Psoas muscle (tissue), 8 donors: ENCODE results near the gene ABCA1. TPM values are rescaled to one million over a fixed set of nuclear protein-coding genes. Genes with fewer than 3 reads are reported as not detected.
A peak's percentile ranks its signal among the peaks of the same experiment; 100 is the strongest.

ENCODE experiments used
- ATAC-seq, 4 donors: fragments of 200-7000 bp; cut with Tn5 transposase; one replicate each; pipeline ENCODE4 v1.9.1; 2020; ENCODE audit warnings: moderate library complexity in 3 of 4, mild to moderate bottlenecking in 2 of 4
- DNase-seq, 2 donors: peaks; one replicate each; pipeline ENCODE4 v3.0.0-alpha.2; 2020
- H3K27ac ChIP-seq: fragments of 200-600 bp; one replicate; pipeline ENCODE4 v1.8.0; 2022
- H3K27me3 ChIP-seq, 3 donors: fragments of 200-600 bp in 1 of 3; one replicate each; pipeline versions ENCODE4 v1.6.1 to v1.8.0; 2013 to 2022; ENCODE audit warnings: low read length in 2 of 3, mild to moderate bottlenecking in 2 of 3, moderate library complexity in 1 of 3; ENCODE audit not compliant: insufficient read depth in 3 of 3
- H3K36me3 ChIP-seq, 2 donors: fragments of 200-600 bp in 1 of 2; one replicate each; pipeline versions ENCODE4 v1.6.1 to v1.8.0; 2013 to 2022; ENCODE audit warnings: low read depth in 1 of 2, mild to moderate bottlenecking in 1 of 2, moderate library complexity in 1 of 2; ENCODE audit not compliant: insufficient read depth in 1 of 2
- H3K4me1 ChIP-seq: fragments of 200-600 bp; one replicate; pipeline ENCODE4 v1.8.0; 2022
- H3K4me3 ChIP-seq: fragments of 200-600 bp; one replicate; pipeline ENCODE4 v1.8.0; 2022; ENCODE audit warnings: mild to moderate bottlenecking
- H3K9me3 ChIP-seq: fragments of 200-600 bp; one replicate; pipeline ENCODE4 v1.8.0; 2022
- CTCF ChIP-seq: fragments of 200-600 bp; IDR thresholded peaks from one replicate; pipeline ENCODE4 v1.8.0; 2022; ENCODE audit warnings: antibody characterized with exemption
- WGBS, 3 donors: extraction: QIAGEN DNeasy Blood & Tissue Kit; methylation state at CpG; one replicate each; pipeline versions ENCODE4 v1.1.6 to v1.1.7; 2013; 5-methylcytosine and 5-hydroxymethylcytosine counted together
- intact Hi-C, 2 donors: fragments of 100-400 bp; cut with DNase I; formaldehyde crosslinking; loops; one replicate each; pipeline versions ENCODE4 v1.11.0 to v1.14.2; 2022
- polyA plus RNA-seq, 3 donors: library from polyadenylated mRNA; stranded (reverse); fragments of 200-250 nt; gene quantifications; one replicate each; pipeline ENCODE4 v1.2.3, GENCODE V29; 2013
- total RNA-seq, 4 donors: library from RNA; stranded (reverse); fragmentation: NEBNext Ultra II Directional in 2 of 4; extraction: Animal tissue kit (Norgen Biotek cat#: 25700) in 2 of 4; gene quantifications; one replicate each; pipeline versions ENCODE4 v1.2.1 to v1.2.4, GENCODE V29; 2021 to 2023
- donor health status: healthy with polysubstance abuse.
- donor health status: DM: no; HTN: no; CAD: no; lungs with moderate emphysema.
- donor health status: Bipolar disorder and iron deficiency.
- donor health status: healthy.
- donor health status: DM: yes; HTN: yes; CAD: no.
- donor health status: DM: no; HTN: no; CAD: no.
- donor health status: DM: no; HTN: no; CAD: no.
- donor health status: DM: yes; HTN: yes; CAD: no.

Gene ABCA1
- total and polyA plus RNA-seq, 7 donors = 1.9 to 26.1 (median 8.2) TPM

- Histone ChIP-seq H3K27ac (no peak overlapping the region), H3K36me3 (peaks cover 0 to 48% of the 10 kb centered on the region in 2 donors), H3K9me3 (no peaks in the 10 kb centered on the region), H3K4me1 (peaks cover 21% of the 10 kb centered on the region), H3K27me3 (no peaks in the 10 kb centered on the region), H3K4me3 (no peak overlapping the region)
- TF ChIP-seq CTCF = no peak
- intact Hi-C loops = loop anchor here in 1 of 2 donors (2.0 kb wide), 1 partner anchor 31 kb away; no protein-coding TSS in a partner anchor
- WGBS, 3 donors = 61 to 68% (median 66%) methylated on average over 3 of the region's 3 CpGs
- DNase-seq = no peak
- ATAC-seq = peak in 1 of 4 donors; percentile 28
Measured at GRCh38 chr9:104851546-104851920, 76.4 kb downstream of the ABCA1 start.

GRCh38 chr9:104850786-104851545 is 77.0 kb downstream of the ABCA1 start:
- H3K27ac ChIP-seq = peak overlapping the region; percentile 42
- TF ChIP-seq CTCF = no peak
- 82 to 85% (median 83%) methylated on average over 6 of the region's 6 CpGs for WGBS, 3 donors
- DNase-seq = no peak
- intact Hi-C loops = loop anchor here in 1 of 2 donors (2.0 kb wide), 1 partner anchor 32 kb away; no protein-coding TSS in a partner anchor
- H3K4me3 ChIP-seq = no peak overlapping the region
- H3K27me3 ChIP-seq = no peaks in the 10 kb centered on the region
- peaks cover 21% of the 10 kb centered on the region for H3K4me1 ChIP-seq
- peak in 1 of 4 donors; percentile 11 for ATAC-seq
- H3K9me3 ChIP-seq = no peaks in the 10 kb centered on the region
- H3K36me3 ChIP-seq = peaks cover 0 to 43% of the 10 kb centered on the region in 2 donors

GRCh38 chr9:104849023-104849422 is 78.9 kb downstream of the ABCA1 start:
- no peak overlapping the region for H3K4me3 ChIP-seq
- peaks cover 16% of the 10 kb centered on the region for H3K4me1 ChIP-seq
- ATAC-seq (no peak), DNase-seq (no peak)
- H3K36me3 ChIP-seq = peaks cover 4 to 41% of the 10 kb centered on the region in 2 donors
- no peak overlapping the region for H3K27ac ChIP-seq
- intact Hi-C loops = no loop called here
- TF ChIP-seq CTCF = no peak
- no peaks in the 10 kb centered on the region for H3K27me3 ChIP-seq
- no peaks in the 10 kb centered on the region for H3K9me3 ChIP-seq

GRCh38 chr9:104844710-104845109 is 83.2 kb downstream of the ABCA1 start:
- H3K4me3 ChIP-seq = no peak overlapping the region
- TF ChIP-seq CTCF = no peak
- H3K36me3 ChIP-seq = peaks cover 9 to 59% of the 10 kb centered on the region in 2 donors
- H3K27ac ChIP-seq = no peak overlapping the region
- intact Hi-C loops = no loop called here
- ATAC-seq (no peak), DNase-seq (no peak)
- WGBS, 3 donors = 70 to 74% (median 70%) methylated on average over 3 of the region's 3 CpGs
- no peaks in the 10 kb centered on the region for H3K27me3 ChIP-seq
- H3K9me3 ChIP-seq = no peaks in the 10 kb centered on the region
- no peaks in the 10 kb centered on the region for H3K4me1 ChIP-seq
